Fibroblast of skin of left biceps (primary cell): ENCODE data around the gene PPM1F.
"Not testable (repeated sequence)": the region's sequence is repeated elsewhere in the genome, so short reads cannot be mapped to it uniquely, and the experiment has no call there.

ENCODE experiments used
- DNase-seq, 2 experiments: peaks; one replicate each; pipeline ENCODE4 v3.0.0-alpha.2; 2013; ENCODE audit warnings: low read depth in 2 of 2

PPM1F gene

GRCh38 chr22:21940521-21940920 lies 12.1 kb downstream of the PPM1F start:
- DNase-seq: no peak

DNA sequence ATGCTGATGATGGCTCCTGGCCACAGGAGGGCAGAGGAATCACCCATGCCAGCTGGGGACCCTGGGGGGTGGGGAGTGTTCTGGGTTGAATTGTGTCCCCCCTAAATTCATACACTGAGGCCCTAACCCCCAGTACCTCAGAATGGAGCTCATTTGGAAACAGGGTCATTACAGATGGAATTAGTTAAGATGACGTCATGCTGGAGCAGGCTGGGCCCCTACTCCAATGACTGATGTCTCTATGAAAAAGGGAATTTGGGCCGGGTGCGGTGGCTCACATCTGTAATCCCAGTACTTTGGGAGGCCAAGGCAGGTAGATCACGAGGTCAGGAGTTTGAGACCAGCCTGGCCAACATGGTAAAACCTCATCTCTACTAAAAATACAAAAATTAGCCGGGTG lies 12.7 kb downstream of the PPM1F start:
- DNase-seq: not testable (repeated sequence)

- DNase-seq: no peak
Measured at GRCh38 chr22:21939461-21939913, 13.2 kb downstream of the PPM1F start.

DNA sequence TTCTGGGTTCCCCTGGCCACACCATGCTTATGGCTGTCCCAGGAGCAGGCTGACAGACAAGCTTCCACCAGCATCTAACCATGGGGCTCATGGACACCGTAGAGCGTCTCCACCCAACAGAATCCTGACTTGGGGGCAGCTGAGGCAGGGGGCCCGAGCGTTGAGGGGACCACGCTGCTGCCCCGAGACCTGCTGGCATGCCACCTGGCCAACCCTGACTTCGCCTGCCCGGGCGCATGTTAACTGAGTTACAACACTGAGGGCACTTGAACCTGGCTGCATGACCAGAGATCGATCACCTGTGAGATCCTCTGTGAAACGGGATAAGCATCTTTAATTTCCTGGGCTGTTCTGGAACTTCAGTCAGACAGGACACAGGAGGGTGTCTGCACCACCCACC lies 13.7 kb downstream of the PPM1F start:
- DNase-seq: no peak

DNA sequence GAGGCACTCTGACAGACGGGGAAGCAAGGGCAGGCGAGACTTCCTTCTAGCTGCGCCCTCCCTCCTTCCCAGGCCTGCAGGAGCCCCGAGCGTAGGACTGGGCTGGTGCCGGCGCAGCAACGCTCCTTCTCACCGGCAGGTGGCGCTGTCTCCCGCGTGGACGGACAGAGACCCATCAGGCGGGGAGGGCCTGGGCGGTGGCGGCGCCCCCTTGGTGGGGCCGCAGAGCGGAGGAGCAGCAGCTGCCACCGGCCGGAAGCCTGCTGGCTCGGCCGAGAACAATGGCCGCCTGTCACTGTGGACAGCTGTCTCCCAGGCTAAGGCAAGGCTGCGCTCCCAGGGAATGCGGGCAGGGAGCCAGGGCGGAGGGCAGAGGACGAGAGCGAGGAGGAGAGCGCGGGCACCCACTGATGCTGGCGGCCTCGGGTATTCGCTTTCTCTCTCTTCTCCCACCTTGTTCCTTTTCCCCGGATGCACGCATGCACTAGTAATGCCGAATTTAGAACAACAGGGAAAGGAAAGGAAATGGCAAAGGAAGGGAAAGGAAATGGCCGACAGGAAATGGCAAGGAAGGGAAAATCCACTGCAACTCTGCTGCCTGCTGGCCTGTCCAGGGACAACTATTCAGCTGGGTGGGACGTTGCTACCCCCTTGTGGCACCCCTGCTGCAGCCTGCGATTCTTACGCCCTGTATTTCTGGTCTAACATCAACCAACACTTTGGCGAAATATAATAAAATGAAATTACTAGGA lies 14.4 kb downstream of the PPM1F start:
- peak; percentile 72 to 74 for DNase-seq

DNA sequence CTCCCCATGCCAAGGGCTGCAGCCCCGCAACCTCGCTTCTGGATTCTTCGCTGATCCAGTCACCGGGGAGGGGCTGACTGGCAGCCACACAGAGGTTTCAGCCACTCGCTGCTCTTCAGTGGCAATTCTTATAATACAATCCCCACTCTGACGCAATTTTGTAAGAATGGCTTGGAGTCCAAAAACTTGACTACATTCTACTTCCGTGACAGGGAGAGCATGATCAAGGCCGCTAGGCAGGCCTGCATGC lies 14.9 kb downstream of the PPM1F start:
- DNase-seq: no peak

DNA sequence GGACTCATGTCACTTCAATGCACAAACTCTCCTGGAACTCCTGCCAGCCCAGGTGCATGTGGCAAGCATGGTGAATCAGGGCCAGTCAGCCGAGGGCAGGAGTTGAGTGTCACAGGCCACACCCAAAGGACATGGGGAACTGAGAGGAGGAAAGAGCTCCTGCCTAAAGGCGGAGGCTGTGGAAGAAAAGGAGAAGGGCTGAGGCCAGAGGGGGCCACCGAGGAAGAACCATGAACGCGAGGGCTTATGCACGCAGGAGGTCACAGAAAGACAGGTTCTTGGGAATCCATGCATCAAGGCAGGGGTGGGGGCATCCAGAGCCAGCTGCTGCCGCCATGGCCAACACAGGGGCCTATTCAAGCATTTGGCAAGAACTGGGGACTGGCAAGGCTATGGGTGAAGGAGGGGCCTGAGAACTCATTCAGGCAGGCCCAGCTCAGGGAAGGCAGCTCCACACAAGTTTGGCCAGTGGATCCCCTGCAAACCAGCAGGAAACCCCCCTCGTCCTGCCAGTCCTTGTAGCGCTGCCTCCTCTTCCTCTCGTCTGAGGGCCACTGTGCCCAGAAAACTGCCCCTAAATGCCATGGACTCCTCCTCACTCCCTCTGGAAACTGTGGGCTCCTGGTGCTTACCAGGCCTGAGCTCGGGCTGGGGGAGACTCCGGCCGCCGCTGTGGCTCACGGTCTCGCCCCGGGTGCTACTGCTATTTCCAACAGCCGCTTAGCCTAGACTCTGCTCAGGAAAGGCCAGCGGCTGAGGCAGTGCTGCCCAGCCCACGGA lies 15.4 kb downstream of the PPM1F start:
- DNase-seq: no peak

DNA sequence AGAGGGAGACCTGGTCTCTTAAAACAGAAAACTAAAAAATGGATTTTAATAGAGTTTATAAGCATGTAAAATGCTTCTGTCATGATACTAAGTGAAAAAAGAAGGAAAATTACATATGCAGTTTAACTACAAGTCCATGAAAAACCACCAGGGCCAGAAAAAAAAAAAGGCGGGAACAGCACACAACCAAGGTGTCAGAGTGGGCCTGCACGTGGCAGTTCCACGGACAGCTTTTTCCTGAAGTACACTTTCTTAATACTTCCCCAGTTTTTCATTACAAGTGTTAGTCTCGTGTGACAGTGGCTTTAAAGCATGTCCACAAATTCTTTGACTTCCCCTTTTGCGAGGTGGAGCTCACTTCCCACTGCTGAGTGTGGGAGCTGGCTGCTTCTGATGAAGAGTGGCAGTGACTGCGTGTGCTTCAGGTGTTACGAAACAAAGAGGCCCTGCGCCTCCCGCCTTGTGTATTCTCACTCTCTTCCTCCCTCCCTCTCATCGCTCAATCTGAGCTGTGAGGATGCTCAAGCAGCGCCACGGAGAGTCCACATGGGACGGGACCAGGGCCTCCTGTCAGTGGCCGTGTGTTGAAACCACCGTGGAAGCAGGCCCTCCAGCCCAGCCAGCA lies 16.4 kb downstream of the PPM1F start:
- DNase-seq: no peak

GRCh38 chr22:21933910-21934309 lies 18.7 kb downstream of the PPM1F start:
- DNase-seq: no peak

DNA sequence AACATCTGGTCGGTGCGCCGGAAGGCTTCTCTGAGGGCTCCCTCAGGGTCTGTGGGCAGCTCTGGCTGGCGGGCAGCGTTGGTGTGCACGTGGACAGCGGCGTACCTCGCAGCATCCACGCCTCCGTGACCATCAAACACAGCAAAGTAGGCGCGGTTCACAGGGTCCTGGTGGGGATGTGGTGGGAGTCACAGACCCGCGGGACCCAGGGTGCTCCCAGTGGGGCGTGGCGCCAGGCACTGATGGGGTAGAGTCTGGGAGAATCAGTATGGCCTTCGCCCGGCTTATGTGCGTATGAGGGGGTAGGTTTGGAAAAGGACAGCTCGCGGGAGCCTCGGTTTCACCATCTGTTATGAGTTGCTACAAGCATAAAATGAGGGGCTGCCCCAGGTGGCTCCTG lies 19.2 kb downstream of the PPM1F start:
- DNase-seq: no peak

DNA sequence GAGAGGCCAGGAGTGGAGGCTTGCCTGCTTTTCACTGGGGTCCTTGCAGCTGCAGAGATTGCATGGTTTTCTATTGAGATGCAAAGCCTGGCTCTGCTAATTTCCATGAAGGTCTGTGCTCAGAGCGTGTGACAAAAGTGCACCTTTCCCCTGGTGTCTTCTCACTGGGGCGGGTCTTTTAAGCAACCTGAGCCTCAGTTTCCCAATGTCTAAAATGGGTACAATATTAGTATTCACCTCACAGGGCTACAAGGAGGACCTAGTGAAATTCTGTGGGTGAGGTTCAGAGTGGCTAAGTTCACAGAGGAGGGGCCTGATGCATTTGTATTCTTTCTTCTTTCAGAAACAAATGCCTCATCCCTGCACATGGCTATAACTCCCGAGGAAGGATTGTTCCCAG lies 20.3 kb downstream of the PPM1F start:
- no peak for DNase-seq

DNA sequence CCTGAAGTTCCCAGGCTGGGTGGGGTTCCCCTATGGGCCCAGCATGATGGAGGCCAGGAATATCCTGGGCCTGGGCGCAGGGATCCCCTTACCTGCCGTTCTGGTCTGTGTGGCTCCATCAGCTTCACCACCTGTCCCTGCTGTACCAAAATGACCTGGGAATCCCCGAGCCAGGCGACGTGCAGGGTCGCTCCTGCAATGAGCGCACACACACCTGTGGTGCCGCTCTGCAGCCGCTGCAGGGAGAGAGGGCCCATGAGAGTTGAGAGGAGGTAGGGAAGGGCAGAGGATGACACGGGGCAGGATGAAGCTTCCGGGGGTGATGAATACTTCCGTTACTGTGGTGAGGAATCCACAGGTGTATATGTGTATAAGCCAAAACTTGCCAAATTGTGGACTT lies 21.6 kb downstream of the PPM1F start:
- DNase-seq: no peak

DNA sequence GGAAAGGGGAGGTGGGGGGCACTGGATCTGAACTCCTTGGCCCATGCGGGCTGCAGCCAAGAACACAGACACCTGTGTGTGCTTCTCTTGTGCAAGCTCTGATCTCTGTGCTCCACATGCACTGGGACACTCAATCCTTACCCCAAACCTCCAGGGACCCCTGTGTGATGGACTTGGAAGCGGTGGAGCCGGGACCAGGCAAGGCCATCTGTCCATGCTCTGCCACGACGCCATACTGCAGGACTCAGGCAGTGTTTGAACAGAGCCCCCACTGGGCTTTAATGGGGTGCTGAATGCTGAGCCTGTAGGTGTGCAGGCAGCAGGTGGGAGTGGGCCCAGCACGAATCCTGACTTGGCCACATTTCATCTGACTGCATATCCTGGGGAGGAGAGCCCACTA lies 23.4 kb downstream of the PPM1F start:
- no peak for DNase-seq

GRCh38 chr22:21928048-21928447 lies 24.6 kb downstream of the PPM1F start:
- DNase-seq: no peak

DNA sequence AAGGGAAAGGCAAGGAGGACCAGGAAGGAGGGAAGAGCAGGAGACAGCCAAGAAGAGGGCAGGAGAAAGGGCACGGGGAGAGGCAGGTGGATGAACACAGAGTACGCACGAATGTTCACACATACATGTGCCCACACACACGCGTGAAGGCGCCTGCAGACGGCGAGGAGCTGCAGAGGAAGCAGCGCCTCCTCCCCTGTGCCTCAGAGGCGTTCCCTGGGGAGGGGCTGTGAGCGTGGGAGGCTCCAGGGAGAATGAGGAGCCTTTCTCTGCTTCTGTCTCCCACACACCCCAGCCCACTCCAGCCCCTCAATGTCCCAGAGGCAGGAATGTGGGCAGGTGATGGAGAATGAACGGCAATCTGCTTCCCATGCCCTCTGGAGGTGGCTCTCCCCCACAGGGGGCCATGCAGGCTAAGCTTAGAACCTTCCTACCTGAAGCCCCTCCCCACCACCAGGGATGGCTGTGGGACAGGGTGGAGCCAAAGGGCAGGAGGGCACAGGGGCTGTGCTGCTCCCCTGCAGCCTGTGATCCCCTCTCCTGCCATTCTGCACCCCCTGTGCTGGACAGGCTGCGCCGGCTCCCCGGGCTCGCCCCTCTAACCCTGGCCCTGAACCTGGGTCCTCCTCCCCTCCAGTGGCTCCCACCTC lies 25.3 kb downstream of the PPM1F start:
- DNase-seq: no peak

GRCh38 chr22:21926728-21927127 lies 25.9 kb downstream of the PPM1F start:
- DNase-seq: no peak

GRCh38 chr22:21923163-21923561 lies 29.5 kb downstream of the PPM1F start:
- no peak for DNase-seq

GRCh38 chr22:21922370-21923162 lies 30.1 kb downstream of the PPM1F start:
- no peak for DNase-seq

- DNase-seq: peak; percentile 5 to 13
Measured at GRCh38 chr22:21921729-21922128, 30.9 kb downstream of the PPM1F start.

- DNase-seq: no peak
Measured at GRCh38 chr22:21921184-21921721, 31.4 kb downstream of the PPM1F start.
